A172 (cell line): ENCODE results near the gene FAM110C. TPM values are rescaled to one million over a fixed set of nuclear protein-coding genes. Genes with fewer than 3 reads are reported as not detected.
"Not testable (repeated sequence)": the region's sequence is repeated elsewhere in the genome, so short reads cannot be mapped to it uniquely, and the experiment has no call there.

Source experiments
- DNase-seq: peaks from one replicate; pipeline ENCODE4 v3.0.0-alpha.2; 2015; ENCODE audit warnings: low spot score
- total RNA-seq: library from RNA; depleted of rRNA; stranded (reverse); fragments of >200 nt; shearing (Covaris generic); gene quantifications from 2 replicates; pipeline ENCODE4 v1.2.3, GENCODE V29; 2014

The FAM110C gene
- total RNA-seq, 1 experiment from 2014 or later = not detected

GRCh38 chr2:44748-45341 is 1.5 kb downstream of the FAM110C start:
- DNase-seq = no peak

DNA sequence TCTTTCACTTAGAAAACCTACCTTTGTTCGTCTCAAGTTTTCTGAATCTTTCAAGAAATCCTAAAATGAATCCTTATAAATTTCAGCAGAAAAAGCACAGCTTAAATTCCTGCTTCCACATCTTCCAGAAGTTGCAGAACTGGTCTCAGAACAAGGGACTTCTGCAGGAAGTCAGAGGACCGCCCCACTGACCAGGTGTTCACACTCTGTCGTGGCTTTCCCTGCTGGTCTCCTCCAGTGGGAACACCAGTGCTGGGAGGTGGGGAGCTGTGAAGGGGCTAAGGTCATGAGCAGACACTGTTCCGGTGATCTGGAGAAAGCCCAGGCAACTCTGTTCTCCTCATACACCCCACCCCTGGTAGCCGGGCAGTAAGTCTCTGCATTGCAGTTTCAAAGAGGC is 3.5 kb downstream of the FAM110C start:
- no peak for DNase-seq

DNA sequence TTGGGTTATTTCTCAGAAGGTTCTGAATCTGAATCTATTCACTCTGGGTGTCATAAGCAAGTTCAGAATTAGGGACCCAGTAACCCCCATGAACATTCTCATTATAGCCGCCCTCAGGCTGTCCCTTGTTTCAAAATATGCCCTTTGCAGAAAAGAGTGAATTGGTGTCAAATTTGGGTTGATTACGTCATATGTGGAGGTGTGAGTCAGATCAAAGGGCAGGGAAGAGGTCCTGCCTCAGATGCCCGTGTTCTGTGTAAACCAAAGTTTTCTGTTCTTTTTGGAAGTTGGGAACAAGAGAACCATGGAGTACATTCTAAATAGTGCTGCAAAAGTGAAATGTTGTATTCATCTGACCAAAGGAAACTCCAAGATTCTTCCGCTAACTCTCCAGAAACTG is 5.8 kb downstream of the FAM110C start:
- no peak for DNase-seq

- DNase-seq = peak; percentile 67
Observed at GRCh38 chr2:38155-38554, 8.2 kb downstream of the FAM110C start.

- DNase-seq = no peak
Observed at GRCh38 chr2:36318-36717, 10.0 kb downstream of the FAM110C start.

DNA sequence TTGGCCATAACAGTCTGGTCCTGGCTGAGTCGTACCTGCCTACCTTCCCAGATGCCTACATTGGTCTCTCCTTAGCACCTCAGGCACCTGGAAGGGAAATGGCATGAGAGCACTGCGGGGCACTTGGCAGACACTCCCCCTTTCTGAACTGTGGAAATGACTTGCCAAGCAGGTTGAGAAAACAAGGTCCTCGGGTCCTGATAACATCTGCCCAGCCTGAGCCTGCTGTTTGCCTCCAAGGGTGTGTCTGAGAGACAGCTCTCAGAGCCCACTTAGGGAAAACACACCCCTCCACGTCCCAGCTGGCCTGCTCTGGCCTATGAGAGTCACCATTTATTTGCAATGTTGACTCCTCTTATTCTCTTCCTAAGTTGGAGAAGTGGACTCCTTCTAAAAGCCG is 10.5 kb downstream of the FAM110C start:
- no peak for DNase-seq

GRCh38 chr2:33620-34019 is 12.7 kb downstream of the FAM110C start:
- no peak for DNase-seq

GRCh38 chr2:32068-32467 is 14.2 kb downstream of the FAM110C start:
- no peak for DNase-seq

DNA sequence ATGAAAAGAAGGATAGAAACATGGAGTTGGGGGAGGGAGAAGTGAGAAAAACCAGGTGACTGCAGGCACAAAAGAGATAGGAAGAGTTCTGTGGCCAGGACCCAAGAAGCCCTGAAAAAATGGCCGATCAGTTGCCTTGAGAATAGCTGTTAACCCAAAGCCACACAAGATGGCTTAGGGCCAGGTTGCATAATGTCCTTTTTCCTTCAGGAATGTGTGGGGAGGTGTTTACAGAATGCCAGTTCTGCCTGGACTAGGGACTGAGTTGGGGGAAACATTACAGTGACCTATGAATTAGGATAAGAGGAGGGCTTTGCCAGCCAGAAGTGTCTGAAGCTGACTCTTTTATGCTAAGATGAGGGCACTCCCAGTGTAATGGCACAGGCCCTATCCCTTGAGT is 17.1 kb downstream of the FAM110C start:
- no peak for DNase-seq

GRCh38 chr2:28406-28975 is 17.8 kb downstream of the FAM110C start:
- no peak for DNase-seq

DNA sequence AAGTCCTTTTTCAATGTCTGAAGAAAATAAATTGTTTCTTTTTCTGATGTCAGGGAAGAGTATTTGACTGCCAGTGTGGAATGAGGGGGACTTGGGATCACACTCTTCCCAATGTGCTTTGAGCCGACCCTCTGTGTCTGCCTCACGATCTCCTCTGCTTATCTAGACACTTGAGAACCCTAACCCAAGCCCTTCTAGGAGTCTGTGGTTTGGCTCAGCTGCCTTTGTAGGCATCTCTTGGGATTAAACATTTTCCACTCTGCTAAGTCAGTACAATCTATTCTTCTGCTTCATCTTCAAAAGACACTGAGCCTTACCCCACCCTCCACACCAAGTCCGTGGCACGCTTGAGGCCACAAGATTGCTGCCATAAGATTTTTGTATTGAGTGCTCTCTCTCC is 19.4 kb downstream of the FAM110C start:
- no peak for DNase-seq

GRCh38 chr2:25543-25942 is 20.8 kb downstream of the FAM110C start:
- no peak for DNase-seq

- not testable (repeated sequence) for DNase-seq
Observed at GRCh38 chr2:24591-24990, 21.7 kb downstream of the FAM110C start.

DNA sequence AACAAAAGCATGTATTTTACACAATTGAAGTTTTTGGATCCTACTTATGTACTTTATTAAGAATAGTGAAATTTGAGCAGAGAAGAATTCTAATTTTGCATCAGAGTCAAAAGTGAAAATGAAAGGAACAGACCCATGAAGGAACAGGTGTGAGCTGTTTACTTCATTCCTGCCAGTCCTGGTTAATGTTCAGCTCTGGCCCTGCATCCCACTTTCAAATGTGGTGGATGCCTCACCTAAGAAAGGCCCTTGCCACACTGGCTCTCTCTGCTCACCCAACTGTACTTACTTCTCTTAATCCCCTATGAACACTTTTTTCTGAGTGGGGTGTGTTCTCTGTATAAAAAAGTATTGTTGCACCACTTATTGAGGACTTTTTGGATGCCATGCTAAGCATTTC is 22.2 kb downstream of the FAM110C start:
- DNase-seq = no peak

DNA sequence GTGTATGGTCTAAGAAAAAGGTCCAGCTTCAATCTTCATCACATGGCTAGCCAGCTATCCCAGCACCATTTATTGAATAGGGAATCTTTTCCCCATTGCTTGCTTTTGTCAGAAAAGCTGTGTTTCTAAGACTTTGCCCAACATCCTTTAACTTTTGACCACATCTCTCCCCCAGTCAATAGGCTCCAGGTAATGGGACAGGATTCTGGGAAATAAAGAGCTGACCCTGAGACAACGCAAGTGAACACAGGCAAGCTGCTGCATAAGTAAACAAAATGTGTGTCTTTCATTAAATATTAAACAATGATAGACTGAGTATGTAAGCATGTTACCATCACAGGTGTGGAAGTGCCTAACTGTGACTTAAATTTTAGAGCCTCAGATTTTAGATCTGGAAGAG is 23.0 kb downstream of the FAM110C start:
- DNase-seq = no peak

GRCh38 chr2:22244-22643 is 24.1 kb downstream of the FAM110C start:
- not testable (repeated sequence) for DNase-seq

DNA sequence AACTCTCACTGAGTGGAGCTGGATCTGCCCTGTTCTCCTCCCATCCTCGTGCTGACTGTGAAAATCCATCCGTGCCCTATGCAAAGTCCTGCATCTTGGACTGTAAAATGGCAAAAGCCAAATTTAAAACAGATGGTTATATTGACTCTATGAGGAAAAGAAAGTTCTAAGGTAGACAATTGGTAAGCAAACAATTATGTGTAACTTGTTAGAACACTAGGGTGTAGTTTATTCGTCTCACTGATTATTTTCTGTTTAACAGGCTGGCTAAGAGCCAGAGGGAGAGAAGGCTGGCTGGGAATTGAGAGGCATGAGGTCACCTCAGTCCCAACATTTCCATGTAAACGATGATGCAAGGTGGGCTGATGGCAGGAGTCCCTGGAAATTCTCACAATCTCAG is 26.0 kb downstream of the FAM110C start:
- DNase-seq = not testable (repeated sequence)

DNA sequence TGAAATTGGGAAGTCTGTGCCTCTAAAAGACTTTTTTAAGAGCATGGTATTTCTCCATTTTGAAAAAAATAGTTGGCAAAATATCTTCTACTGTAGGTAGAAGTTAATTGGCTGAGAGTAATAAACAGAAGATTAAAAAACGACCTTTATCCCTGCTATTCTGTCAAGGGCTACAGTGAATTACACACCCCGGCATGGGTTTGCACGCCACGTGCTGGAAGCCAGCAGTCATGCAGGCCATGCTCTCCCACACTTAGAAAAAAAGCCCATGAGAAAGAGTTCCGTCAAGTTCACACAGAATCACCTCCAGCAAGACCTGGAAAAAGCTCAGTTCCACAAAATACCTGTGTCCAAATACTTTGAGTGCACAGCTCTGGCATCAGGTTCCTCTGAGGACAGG is 26.8 kb downstream of the FAM110C start:
- DNase-seq = no peak

DNA sequence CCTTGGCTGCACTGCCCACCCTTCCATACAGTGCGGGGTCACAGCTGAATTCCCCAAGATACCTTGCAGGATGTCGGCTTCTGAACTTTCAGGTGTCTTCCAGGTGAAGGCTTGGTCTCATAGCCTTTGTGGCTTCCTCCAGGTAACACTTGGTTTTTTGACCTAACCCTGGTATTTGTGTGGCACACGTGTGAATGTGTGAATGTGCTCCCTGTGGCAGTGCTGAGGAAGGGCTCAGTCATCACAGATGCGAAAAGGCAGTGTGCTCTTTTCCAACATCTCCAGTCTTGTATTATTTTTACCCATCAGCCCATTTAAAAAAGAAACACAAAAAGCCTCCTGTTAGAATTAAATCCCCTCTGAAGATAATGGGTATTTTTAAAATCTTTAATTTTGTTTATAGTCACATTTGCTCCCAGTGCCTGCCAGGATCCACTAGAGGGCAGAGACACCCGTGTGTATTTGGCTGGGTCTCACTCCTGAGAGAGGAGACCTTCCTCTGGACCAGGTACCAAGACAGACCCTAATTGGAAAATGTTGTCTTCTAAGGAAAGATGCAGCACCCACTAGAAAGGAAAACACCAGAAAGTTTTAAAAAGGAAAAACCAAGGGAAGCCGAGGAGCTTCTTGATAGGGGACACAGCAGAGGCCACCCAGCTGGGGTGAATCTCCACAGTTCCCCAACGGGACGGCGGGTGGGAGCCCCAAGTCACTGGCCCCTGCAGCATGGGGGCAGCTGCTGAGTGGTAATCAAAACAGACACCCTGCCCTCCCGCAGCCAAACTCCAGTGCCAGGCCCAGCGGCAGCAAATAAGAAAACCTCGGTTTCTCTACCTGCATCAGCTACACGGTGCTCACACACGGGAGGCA is 27.7 kb downstream of the FAM110C start:
- no peak for DNase-seq

DNA sequence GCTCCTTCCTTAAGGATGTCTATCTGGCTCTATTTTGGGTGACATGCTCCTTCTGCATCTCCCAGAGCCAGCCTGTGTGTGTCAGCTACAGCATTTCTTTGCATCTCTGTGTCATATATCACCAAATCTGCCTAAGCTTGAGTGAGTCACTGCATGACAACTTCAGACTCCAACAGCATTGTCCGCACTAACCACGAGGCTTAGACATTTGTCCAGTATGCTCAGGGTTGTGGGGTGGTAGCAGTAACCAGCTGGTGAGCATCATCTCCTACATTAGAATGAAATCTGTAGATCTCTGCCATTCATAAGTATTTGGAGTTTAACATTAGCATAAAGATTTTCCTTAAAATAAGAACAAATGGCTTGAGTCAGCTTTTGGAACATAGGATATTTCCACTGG is 30.4 kb downstream of the FAM110C start:
- DNase-seq = peak; percentile 24

DNA sequence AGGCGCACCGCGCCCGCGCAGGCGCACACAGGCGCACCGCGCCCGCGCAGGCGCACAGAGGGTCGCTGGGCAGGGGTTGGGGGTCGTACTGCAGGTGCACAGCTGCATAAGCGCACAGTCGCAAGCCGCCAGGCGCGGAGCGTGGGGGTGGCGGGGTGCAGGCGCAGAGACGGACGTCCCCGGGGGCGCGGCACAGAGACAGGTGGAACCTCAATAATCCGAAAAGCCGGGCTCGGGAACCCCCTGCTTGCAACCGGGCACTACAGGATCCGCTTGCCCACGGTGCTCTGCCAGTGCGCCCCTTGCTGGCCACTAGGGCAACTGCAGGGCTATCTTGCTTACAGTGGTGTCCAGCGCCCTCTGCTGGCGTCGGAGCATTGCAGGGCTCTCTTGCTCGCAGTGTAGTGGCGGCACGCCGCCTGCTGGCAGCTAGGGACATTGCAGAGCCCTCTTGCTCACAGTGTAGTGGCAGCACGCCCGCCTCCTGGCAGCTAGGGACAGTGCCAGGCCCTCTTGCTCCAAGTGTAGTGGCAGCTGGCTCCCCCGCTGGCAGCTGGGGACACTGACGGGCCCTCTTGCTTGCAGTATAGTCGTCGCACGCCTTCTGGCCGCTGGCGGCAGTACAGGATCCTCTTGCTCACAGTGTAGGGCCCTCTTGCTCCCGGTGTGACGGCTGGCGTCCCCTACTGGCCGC is 34.9 kb downstream of the FAM110C start:
- peak; percentile 21 for DNase-seq

- DNase-seq = no peak
Observed at GRCh38 chr2:10222-10875, 36.0 kb downstream of the FAM110C start.
